Measurements from ENCODE around the gene USP35.

- TF ChIP-seq EZH2phosphoT487 (IDR thresholded peaks at IDR 0.05; ENCODE audit: low read depth, severe bottlenecking, unreplicated experiment) (no peak), CTCF (IDR thresholded peaks at IDR 0.05; ENCODE audit: poor library complexity) (no peak)
Measured at GRCh38 chr11:78217650-78218541, 29.2 kb downstream of the USP35 start.

Data from hepatocyte (in vitro differentiated cells).